HG03571 (cell line): ENCODE data around the gene LPGAT1.
"Not testable (repeated sequence)": the region's sequence is repeated elsewhere in the genome, so short reads cannot be mapped to it uniquely, and the experiment has no call there.

ENCODE experiments used
- ATAC-seq: cut with Tn5 transposase; IDR thresholded peaks from one replicate; pipeline ENCODE4 v1.9.1; 2021; ENCODE audit not compliant: unreplicated experiment

LPGAT1 gene, protein sequence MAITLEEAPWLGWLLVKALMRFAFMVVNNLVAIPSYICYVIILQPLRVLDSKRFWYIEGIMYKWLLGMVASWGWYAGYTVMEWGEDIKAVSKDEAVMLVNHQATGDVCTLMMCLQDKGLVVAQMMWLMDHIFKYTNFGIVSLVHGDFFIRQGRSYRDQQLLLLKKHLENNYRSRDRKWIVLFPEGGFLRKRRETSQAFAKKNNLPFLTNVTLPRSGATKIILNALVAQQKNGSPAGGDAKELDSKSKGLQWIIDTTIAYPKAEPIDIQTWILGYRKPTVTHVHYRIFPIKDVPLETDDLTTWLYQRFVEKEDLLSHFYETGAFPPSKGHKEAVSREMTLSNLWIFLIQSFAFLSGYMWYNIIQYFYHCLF

DNA sequence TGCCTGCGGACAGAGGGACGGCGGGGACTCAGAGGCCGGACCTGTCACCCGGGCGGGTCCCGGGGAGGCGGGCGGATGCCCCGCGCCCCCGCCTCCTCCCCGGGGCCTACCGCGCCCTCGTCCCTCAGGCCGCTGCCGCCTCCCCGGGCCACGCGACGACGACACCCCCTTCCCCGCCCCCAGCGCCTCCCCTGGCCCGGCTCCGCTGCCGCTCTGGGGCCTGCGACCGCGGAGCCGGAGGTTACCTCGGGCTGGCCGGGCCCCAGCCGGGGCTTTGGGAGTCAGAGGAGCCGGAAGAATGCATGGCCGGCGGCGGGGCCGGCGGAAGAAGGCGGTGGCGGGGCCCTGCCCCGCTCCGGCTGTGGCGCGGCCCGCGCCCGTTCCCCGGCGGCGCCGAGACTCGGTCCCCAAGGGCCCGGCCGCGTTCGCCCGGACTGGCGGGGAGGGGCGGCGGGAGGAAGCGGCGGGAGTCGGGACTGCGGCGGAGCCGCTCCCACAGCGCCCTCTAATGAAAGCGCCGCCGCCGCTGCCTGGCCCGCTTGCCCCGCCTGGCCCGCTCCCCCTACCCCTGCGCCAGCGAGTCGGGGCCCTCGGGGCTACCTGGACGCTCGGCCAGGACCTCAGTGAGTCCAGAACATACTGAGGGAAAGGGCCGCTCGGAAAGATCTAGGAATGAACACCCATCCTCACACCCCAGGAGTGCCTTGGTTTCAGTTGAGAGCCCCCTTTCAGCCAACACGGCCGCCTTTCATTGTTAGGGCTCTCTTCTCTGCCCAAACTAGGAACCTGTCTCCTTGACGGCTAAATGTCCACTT is at the start of gene LPGAT1:
Gene LPGAT1, minus strand, starts transcription at position 436 of the 815 bp plus-strand sequence. CDS start 1,467 bp downstream, outside the sequence.
- ATAC-seq, result peak; percentile 70

GRCh38 chr1:211879475-211879874 is 48.9 kb upstream of the LPGAT1 start:
- no peak for ATAC-seq

DNA sequence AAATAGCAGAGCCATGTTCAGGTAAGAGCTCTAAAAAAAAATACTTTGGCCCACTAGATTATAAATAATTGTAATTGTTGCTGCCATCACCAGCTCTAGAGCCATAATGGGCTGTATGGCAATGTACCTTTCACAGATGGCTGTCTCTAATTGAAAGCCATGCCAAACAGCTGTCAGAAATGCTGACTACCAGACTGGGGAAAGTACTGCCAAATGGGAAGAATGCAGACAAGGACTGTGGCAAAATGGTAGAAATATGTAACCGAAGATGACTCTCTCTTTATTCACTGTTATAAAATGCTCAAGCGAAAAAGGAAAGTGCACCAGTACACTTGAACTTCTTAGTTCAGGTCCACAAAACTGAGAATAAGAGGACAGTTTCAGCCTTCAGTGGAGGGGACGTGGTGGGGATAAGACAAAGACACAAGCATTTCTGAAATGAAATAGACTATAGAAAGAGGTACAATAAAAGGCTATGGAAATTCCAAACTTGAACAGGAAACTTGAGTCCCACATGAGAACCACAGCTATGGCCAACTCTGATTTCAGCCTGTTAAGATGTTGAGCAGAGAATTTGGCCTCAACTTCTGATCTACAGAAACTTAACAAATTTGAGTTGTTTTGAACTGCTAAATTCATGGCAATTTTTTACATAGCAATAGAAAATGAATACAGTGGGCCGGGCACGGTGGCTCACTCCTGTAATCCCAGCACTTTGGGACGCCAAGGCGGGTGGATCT is 46.5 kb upstream of the LPGAT1 start:
- no peak for ATAC-seq

GRCh38 chr1:211875541-211875940 is 45.0 kb upstream of the LPGAT1 start:
- no peak for ATAC-seq

DNA sequence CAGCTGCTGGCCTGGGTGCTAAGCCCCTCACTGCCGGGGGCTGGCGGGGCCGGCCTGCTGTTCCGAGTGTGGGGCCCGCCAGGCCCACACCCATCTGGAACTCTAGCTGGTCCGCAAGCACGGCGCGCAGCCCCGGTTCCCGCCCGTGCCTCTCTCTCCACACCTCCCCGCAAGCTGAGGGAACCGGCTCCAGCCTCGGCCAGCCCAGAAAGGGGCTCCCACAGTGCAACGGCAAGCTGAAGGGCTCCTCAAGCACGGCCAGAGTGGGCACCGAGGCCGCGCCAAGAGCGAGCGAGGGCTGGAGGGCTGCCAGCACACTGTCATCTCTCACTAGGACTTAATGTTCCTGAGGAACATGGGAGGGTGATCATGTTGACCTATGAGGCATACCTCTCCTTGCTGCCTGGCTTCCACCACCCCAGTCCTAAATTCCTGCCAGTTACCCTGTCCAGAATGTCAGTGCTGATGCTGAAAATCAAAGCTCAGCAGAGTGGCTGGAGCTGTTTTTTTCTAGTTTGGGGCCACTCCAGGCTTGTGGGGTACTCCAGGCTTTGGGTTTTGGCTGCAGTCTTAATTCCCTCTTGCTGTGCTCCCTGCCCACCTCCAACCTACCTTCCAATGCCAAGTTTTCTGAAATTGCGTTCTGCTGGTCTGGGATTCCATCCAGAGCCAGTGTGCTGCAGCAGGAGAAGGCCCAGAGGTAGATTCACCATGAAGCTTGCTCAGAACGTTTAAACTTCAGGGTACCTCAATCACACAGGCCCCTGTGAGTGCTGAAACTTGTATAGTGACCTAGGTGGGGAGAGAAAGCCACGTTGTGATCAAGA is 44.2 kb upstream of the LPGAT1 start:
- ATAC-seq, result no peak

DNA sequence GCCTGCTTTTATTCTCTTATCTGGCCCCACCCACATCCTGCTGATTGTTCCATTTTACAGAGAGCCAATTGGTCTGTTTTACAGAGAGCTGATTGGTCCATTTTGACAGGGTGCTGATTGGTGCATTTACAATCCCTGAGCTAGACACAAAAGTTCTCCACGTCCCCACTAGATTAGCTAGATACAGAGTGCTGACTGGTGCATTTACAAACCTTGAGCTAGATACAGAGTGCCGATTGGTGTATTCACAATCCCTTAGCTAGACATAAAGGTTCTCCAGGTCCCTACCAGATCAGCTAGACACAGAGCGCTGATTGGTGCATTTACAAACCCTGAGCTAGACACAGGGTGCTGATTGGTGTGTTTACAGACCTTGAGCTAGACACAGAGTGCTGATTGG is 43.2 kb upstream of the LPGAT1 start:
- ATAC-seq, result not testable (repeated sequence)

DNA sequence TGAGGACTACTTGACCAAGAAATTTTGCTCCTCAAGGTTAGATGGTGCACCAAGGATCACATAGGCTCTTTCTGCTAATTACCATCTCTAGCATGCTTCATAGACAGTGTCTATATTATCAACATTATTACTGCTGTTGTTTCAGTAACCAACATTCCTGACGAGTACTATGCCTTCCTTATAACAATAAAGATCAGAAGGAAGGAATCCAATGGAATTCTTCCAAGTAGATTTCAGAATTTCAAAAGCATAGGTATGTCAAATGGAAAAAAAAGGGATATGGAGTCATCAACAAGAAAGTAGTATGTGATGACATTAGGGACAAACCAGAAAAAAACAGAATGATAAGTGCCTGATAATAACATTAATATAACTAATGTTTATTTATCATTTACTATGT is 39.6 kb upstream of the LPGAT1 start:
- ATAC-seq, result no peak

DNA sequence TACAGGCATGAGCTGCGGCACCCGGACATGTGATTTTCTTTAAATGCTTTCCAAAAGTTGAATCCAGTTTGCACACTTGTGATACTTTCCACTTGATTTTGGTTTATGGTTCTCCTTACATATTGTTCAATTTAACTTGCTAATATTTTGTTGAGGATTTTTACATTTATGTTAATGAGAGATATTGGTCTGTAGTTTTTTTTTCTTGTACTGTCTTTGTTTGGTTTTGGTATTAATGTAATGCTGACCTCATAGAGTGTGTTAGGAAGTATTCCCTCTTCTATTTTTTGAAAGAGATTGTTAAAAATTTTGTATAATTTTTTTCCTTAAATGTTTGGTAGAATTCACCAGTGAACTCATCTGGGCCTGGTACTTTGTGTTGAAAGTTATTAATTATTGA is 34.6 kb upstream of the LPGAT1 start:
- ATAC-seq, result no peak

- no peak for ATAC-seq
Observed at GRCh38 chr1:211859405-211859804, 28.8 kb upstream of the LPGAT1 start.

DNA sequence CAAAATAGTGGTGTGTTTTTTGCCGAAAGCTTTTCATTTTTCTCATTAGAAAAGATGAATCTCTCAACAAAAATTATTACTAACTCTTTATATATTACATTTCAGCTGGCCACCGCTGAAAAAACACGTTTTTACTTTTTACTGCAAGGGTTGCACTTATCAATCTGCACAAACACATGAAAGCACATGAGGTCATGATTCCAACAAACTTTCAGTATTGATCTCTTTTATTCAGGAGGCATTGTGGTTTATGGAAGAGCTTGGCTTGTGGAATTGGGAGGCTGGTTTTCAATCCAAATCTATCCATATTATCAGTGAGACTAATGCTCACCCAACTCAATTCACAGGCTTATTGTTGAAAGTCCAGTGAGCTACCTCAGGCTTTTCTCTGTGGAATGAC is 20.6 kb upstream of the LPGAT1 start:
- ATAC-seq, result no peak

GRCh38 chr1:211843507-211844298 is 13.1 kb upstream of the LPGAT1 start:
- no peak for ATAC-seq

GRCh38 chr1:211843018-211843417 is 12.5 kb upstream of the LPGAT1 start:
- no peak for ATAC-seq

DNA sequence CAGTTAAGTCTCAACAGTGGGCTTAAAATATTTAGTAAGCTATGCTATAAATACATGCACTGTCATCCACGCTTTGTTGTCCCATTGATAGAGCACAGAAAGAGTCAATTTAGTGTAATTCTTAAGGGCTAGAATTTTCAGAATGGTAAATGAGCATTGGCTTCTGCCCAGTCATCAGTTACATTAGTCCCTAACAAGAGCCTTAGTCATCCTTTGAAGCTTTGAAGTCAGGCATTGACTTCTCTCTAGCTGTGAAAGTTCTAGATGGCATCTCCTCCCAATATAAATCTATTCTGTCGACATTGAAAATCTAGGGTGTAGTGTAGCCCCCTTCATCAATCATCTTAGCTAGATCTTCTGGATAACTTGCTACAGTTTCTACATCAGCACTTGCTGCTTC is 12.0 kb upstream of the LPGAT1 start:
- no peak for ATAC-seq

GRCh38 chr1:211839106-211839505 is 8.5 kb upstream of the LPGAT1 start:
- no peak for ATAC-seq

GRCh38 chr1:211833174-211833820 is 2.7 kb upstream of the LPGAT1 start:
- no peak for ATAC-seq

DNA sequence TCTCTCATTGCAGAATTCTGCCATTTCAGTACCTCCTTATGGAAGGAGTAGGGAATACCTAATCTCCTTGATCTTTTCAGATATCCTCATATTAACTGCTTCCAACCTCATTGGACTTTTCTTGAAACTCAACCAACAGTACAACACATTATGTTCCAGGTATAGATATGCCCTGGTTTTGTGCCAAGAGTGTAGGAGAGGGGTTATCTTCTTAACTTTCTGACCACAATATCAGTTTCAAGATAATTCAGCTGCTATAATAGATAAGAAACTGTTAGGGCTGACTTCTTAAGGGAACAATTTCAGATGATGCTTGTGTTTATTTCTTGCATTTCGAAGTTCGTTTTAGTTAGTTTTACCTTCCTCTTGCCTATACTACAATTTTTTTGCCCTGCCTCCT is 2.1 kb upstream of the LPGAT1 start:
- ATAC-seq, result no peak

- no peak for ATAC-seq
Observed at GRCh38 chr1:211831558-211832323, 1.2 kb upstream of the LPGAT1 start.

GRCh38 chr1:211830055-211830327 is 572 bp downstream of the LPGAT1 start:
- peak; percentile 21 for ATAC-seq
